Measurements from ENCODE around the gene PRRC1.
A peak's percentile ranks its signal among the peaks of the same experiment; 100 is the strongest.

Gene PRRC1

DNA sequence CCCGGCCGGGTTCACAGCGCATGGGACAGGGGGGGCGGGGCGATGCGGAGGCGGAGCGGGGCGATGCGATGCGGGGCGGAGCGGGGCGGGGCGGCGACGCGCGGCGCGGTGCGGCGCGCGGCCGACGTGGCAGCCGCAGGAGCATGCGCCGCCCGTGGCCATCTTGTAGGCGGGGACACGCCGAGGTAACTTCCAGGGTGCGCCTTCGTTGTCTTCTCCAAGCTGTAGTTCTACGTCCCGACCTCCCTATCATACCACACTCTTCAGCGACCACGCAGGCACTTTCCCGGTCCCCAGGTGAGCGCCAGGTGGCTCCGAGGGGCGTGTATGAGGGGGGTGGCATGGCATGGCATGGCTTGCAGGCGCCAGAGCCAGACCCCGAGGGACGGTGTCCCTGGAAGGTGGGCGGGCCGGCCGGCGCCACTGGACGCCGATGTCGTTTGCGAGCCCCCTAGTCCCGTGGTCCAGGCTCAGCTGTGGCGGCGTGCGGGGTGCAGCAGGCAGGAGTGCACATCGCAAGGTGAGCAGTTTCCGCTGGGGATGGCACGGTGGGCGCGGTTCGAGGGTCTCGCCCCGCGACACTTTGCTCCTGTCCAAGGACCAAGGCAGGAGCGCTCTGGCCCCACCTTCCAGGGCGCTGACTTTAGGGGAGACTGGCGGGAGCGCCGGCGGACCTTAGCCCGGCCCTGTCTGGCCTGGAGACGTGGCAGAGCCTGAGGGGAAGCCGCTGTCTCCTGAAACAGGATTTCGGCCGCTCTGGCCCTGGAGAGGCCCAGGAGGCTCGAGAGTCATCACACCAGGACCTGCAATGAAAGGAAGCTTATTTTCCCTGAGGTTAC is at the start of gene PRRC1:
Gene PRRC1 (plus strand): TSS at position 161 of the 839 bp plus-strand sequence. CDS start 5,840 bp downstream, outside the sequence.
- H3K4me1 ChIP-seq (ENCODE audit: control insufficient read depth, insufficient read depth, low read length), result peaks cover 9% of the 10 kb centered on the region
- peaks cover 22% of the 10 kb centered on the region for H3K36me3 ChIP-seq (ENCODE audit: control insufficient read depth, insufficient read depth, low read length)
- H3K27ac ChIP-seq (ENCODE audit: low read depth, low read length), result peak within 1 kb of the TSS; percentile 94
- H3K9me3 ChIP-seq (ENCODE audit: control insufficient read depth, insufficient read depth, low read length), result peaks cover 7% of the 10 kb centered on the region
- H3K4me3 ChIP-seq (ENCODE audit: low read depth, low read length), result peak within 1 kb of the TSS; percentile 99
- H3K9ac ChIP-seq (ENCODE audit: low read depth, low read length), result peak within 1 kb of the TSS; percentile 94
- H3K27me3 ChIP-seq (ENCODE audit: control insufficient read depth, insufficient read depth, low read length), result no peaks in the 10 kb centered on the region

DNA sequence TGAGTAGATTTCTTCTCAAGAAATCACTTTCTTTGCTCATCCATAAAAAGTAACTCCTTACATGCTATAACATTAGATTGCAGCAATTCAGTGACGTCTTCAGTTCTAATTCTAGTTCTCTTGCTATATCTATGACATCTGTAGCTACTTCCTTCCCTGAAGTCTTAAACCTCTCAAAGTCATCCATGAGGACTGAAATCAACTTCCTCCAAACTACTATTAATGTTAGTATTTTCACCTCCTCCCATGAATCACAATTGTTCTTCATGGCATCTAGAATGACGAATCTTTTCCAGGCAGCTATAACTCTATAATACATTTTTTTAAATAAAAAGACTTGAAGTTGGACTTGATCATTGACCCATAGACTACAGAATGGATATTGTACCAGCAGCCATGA is 46.2 kb upstream of the PRRC1 start:
- Histone ChIP-seq H3K27me3 (ENCODE audit: control insufficient read depth, insufficient read depth, low read length) (no peaks in the 10 kb centered on the region), H3K9ac (ENCODE audit: low read depth, low read length) (no peak overlapping the region)

DNA sequence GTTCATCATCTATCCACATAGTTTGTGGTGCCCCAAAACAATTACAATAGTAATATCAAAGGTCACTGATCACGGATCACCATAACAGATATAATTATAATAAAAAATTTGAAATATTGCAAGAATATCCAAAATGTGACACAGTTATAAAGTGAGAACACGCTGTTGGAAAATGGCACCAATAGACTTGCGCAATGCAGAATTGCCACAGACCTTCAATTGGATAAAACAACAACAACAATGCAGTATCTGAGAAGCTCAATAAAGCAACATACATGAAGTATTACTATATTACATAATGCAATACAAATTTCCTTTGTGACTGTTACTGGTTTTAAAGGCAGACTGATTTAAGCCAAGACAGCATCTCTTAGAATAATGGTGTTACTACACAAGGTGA is 44.7 kb upstream of the PRRC1 start:
- H3K9ac ChIP-seq (ENCODE audit: low read depth, low read length), result no peak overlapping the region
- H3K27me3 ChIP-seq (ENCODE audit: control insufficient read depth, insufficient read depth, low read length), result no peaks in the 10 kb centered on the region
- no peak overlapping the region for H3K4me3 ChIP-seq (ENCODE audit: low read depth, low read length)
- H3K36me3 ChIP-seq (ENCODE audit: control insufficient read depth, insufficient read depth, low read length), result no peaks in the 10 kb centered on the region
- peaks cover 6% of the 10 kb centered on the region; the same call in 1 of the 2 replicates for H3K4me1 ChIP-seq (ENCODE audit: control insufficient read depth, insufficient read depth, low read length)
- H3K9me3 ChIP-seq (ENCODE audit: control insufficient read depth, insufficient read depth, low read length), result no peaks in the 10 kb centered on the region
- no peak overlapping the region for H3K27ac ChIP-seq (ENCODE audit: low read depth, low read length)

More for the DNA sequence above, 46.2 kb upstream of the PRRC1 start:
- Histone ChIP-seq H3K27ac (ENCODE audit: low read depth, low read length) (no peak overlapping the region), H3K4me1 (ENCODE audit: control insufficient read depth, insufficient read depth, low read length) (peaks cover 6% of the 10 kb centered on the region; the same call in 1 of the 2 replicates), H3K4me3 (ENCODE audit: low read depth, low read length) (no peak overlapping the region), H3K9me3 (ENCODE audit: control insufficient read depth, insufficient read depth, low read length) (no peaks in the 10 kb centered on the region), H3K36me3 (ENCODE audit: control insufficient read depth, insufficient read depth, low read length) (no peaks in the 10 kb centered on the region)

DNA sequence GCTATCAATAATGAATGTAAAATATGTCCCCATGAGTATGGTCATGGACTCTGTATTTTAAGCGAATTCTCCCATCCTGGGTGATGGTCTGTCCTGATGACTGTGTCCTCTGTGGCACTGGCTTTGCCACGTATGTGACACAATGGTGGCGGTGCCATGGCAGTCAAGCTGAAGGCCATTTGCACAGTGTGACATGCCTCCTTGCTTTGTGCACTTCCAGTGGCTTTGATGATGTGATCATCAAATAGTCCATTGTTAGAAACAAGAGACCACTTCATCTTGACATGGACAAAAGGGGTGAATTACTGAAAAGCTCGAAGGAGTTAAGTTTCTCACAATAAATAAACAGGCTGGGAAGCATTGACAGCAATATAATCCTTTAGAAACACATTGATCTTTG is 31.0 kb upstream of the PRRC1 start:
- no peak overlapping the region for H3K4me3 ChIP-seq (ENCODE audit: low read depth, low read length)
- peaks cover 9% of the 10 kb centered on the region; the same call in 1 of the 2 replicates for H3K9me3 ChIP-seq (ENCODE audit: control insufficient read depth, insufficient read depth, low read length)
- H3K9ac ChIP-seq (ENCODE audit: low read depth, low read length), result no peak overlapping the region
- H3K4me1 ChIP-seq (ENCODE audit: control insufficient read depth, insufficient read depth, low read length), result no peaks in the 10 kb centered on the region
- H3K27me3 ChIP-seq (ENCODE audit: control insufficient read depth, insufficient read depth, low read length), result no peaks in the 10 kb centered on the region
- H3K36me3 ChIP-seq (ENCODE audit: control insufficient read depth, insufficient read depth, low read length), result no peaks in the 10 kb centered on the region
- no peak overlapping the region for H3K27ac ChIP-seq (ENCODE audit: low read depth, low read length)

DNA sequence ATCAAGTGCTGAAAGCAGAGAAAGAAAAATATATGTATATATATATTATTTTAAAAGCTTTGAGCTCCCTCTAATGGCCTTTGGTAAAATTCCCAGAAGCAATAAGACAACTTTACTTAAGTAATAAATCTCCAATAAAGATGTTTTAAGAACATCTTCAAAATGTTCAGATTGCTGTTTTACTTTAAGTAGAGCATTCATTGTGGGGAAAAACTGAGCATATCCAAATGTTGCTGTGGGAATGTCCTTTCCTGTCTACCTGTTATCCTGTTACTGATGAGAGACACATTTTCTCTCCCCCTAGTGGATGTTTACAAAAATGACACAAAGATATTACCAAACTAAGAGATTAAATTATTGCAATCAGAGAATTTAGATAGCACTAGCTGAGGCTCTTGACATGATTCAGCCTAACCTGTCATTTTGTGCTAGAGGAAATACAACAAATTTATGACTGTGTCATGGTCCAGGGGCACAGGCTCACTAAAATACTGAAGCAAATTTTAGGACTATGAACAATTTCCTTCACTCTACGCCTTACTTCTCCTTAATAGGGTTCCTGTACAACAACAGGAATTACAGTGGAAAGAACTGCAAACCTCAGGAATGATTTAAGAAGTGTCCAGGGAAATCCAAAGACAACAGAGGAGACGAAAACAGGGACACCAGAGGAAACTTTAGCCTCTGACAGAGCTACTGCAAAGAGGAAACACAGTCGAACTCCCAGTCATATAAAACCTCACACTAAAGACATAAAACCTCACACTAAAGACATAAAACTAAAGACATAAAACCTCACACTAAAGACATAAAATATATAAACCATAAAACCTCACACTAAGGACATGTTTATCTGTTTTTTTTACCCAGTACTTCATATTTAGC is 24.3 kb upstream of the PRRC1 start:
- peaks cover 9% of the 10 kb centered on the region; the same call in 1 of the 2 replicates for H3K9me3 ChIP-seq (ENCODE audit: control insufficient read depth, insufficient read depth, low read length)
- H3K36me3 ChIP-seq (ENCODE audit: control insufficient read depth, insufficient read depth, low read length), result no peaks in the 10 kb centered on the region
- no peak overlapping the region for H3K27ac ChIP-seq (ENCODE audit: low read depth, low read length)
- no peaks in the 10 kb centered on the region; the same call in 1 of the 2 replicates for H3K27me3 ChIP-seq (ENCODE audit: control insufficient read depth, insufficient read depth, low read length)
- H3K4me1 ChIP-seq (ENCODE audit: control insufficient read depth, insufficient read depth, low read length), result no peaks in the 10 kb centered on the region
- no peak overlapping the region for H3K4me3 ChIP-seq (ENCODE audit: low read depth, low read length)
- H3K9ac ChIP-seq (ENCODE audit: low read depth, low read length), result no peak overlapping the region

DNA sequence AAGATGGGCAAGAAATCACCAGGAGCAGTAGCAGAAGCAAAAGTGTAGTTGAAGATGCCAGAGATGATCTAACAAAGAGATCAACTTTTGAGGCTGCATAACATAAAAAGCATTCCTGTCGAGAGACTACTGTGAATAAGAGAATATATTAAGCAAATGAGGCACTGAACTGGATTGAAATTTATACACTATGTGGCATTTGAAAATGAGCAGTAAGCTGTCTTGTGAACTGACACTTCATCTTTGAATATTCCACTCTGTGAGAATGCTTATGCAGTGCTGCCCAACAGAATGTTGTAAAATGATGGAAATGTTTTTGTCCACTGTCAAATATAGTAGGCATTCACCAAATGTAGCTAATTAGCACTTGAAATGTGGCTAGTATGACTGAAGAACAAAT is 18.9 kb upstream of the PRRC1 start:
- no peak overlapping the region for H3K4me3 ChIP-seq (ENCODE audit: low read depth, low read length)
- H3K9ac ChIP-seq (ENCODE audit: low read depth, low read length), result no peak overlapping the region
- no peaks in the 10 kb centered on the region for H3K9me3 ChIP-seq (ENCODE audit: control insufficient read depth, insufficient read depth, low read length)
- no peaks in the 10 kb centered on the region for H3K36me3 ChIP-seq (ENCODE audit: control insufficient read depth, insufficient read depth, low read length)
- H3K27ac ChIP-seq (ENCODE audit: low read depth, low read length), result no peak overlapping the region
- no peaks in the 10 kb centered on the region; the same call in 1 of the 2 replicates for H3K27me3 ChIP-seq (ENCODE audit: control insufficient read depth, insufficient read depth, low read length)
- no peaks in the 10 kb centered on the region for H3K4me1 ChIP-seq (ENCODE audit: control insufficient read depth, insufficient read depth, low read length)

DNA sequence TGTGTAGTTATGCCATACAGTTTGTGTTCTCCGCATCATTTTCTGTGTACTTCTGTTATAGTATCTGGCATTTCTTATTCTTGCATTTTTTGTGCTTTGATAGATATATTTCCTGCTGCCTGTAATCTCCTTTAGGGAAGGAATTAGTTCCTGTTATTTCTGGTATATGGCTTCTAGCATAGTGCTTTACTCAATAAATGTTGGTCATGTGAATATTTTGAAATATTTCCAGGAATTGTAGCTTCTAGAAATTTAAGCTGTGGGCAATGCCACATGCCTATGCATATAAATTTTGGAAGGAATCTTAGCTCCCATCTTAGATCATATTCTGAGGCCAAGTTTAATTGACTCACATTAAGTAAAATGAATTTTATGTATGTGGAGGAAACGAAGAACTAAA is 11.5 kb upstream of the PRRC1 start:
- H3K4me1 ChIP-seq (ENCODE audit: control insufficient read depth, insufficient read depth, low read length), result no peaks in the 10 kb centered on the region; the same call in 1 of the 2 replicates
- H3K9ac ChIP-seq (ENCODE audit: low read depth, low read length), result no peak overlapping the region
- H3K36me3 ChIP-seq (ENCODE audit: control insufficient read depth, insufficient read depth, low read length), result no peaks in the 10 kb centered on the region
- no peak overlapping the region for H3K4me3 ChIP-seq (ENCODE audit: low read depth, low read length)
- no peaks in the 10 kb centered on the region for H3K9me3 ChIP-seq (ENCODE audit: control insufficient read depth, insufficient read depth, low read length)
- no peaks in the 10 kb centered on the region for H3K27me3 ChIP-seq (ENCODE audit: control insufficient read depth, insufficient read depth, low read length)
- no peak overlapping the region for H3K27ac ChIP-seq (ENCODE audit: low read depth, low read length)

DNA sequence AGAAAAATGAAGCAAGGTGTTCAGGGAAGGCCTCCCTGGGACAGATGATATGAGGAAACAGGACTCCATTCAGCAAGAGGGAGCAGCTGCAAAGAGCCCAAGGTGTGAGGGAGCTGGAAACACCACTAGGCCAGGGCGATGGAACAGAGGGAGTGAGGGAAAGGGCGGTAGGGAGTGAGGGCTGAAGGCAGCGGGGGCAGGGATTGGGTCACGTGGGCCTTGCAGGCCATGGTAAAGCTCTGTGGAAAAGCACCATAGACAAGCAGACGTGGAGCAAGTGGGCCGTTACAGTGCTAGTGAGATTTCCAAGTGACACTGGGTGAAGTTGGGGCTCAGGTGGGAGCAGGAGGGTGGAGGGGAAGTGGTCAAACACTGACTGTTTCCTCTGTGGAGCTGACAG is 10.8 kb upstream of the PRRC1 start:
- Histone ChIP-seq H3K9me3 (ENCODE audit: control insufficient read depth, insufficient read depth, low read length) (no peaks in the 10 kb centered on the region), H3K27ac (ENCODE audit: low read depth, low read length) (no peak overlapping the region), H3K4me1 (ENCODE audit: control insufficient read depth, insufficient read depth, low read length) (no peaks in the 10 kb centered on the region; the same call in 1 of the 2 replicates), H3K4me3 (ENCODE audit: low read depth, low read length) (no peak overlapping the region), H3K9ac (ENCODE audit: low read depth, low read length) (no peak overlapping the region), H3K27me3 (ENCODE audit: control insufficient read depth, insufficient read depth, low read length) (no peaks in the 10 kb centered on the region), H3K36me3 (ENCODE audit: control insufficient read depth, insufficient read depth, low read length) (no peaks in the 10 kb centered on the region)

DNA sequence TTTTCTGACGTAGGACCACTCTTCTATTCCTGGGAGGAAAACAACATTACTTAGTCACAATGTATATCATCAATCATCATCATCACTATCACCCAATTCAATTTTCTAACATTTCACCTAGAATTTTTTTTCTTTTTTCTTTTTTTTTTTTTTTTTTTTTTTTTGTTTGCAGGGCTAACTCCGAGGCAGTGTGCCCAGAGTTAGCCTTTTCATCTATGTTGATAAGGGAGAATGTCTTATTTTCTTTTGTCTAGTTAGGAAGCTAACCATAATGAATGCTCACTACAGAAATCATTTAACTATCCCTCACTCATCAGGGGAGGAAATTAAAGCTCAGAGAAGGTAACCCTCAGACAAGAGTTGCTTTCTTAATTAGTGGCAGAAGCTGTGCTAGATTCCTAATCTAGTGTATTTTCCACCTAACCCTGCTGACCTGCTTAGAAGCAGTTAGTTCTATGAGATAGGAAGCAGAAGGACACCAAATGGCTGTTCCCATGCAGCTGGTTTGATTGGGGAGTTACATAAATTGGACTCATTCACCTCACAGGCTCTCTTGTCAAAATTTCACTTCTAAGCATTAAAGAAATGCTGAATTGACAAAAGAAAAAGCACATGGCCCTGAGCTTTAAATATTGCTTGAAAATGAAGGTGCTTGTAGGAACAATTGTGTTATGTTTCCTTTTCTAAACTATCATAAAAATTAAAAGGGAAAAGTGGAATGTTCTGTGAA is 8.6 kb upstream of the PRRC1 start:
- H3K27me3 ChIP-seq (ENCODE audit: control insufficient read depth, insufficient read depth, low read length), result no peaks in the 10 kb centered on the region
- no peak overlapping the region for H3K4me3 ChIP-seq (ENCODE audit: low read depth, low read length)
- H3K9ac ChIP-seq (ENCODE audit: low read depth, low read length), result no peak overlapping the region

DNA sequence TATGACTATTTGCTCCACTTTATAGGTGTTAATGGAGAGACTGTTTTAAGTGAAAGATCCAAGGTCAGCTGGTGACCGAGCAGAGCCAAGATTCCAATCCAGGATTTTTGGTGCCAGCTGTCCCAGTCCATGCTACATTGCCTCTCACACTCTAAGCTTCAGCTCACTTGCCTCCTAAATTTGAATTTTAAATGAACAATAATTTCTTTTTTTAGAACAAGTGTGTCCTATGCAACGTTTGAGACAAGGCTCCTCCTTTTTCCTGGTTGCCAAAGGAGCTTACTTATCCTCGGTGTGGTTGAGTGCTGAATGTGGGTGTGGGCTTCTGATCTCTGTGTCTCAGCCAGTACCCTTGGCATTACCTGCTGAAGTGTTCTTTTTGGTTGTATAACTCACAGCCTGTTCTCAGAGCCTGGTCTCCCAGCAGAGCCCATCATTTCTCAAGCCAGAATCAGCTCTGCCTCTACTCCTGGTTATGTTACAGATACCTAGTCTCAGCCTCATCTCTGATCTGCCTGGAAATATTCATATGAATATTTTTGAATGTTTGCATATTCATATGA is 4.0 kb upstream of the PRRC1 start:
- Histone ChIP-seq H3K27me3 (ENCODE audit: control insufficient read depth, insufficient read depth, low read length) (no peaks in the 10 kb centered on the region), H3K9ac (ENCODE audit: low read depth, low read length) (no peak overlapping the region), H3K36me3 (ENCODE audit: control insufficient read depth, insufficient read depth, low read length) (no peaks in the 10 kb centered on the region), H3K4me1 (ENCODE audit: control insufficient read depth, insufficient read depth, low read length) (peaks cover under 1% of the 10 kb centered on the region; the same call in 1 of the 2 replicates), H3K4me3 (ENCODE audit: low read depth, low read length) (no peak overlapping the region), H3K27ac (ENCODE audit: low read depth, low read length) (no peak overlapping the region), H3K9me3 (ENCODE audit: control insufficient read depth, insufficient read depth, low read length) (no peaks in the 10 kb centered on the region)

More for the DNA sequence above, 8.6 kb upstream of the PRRC1 start:
- H3K27ac ChIP-seq (ENCODE audit: low read depth, low read length), result no peak overlapping the region
- H3K4me1 ChIP-seq (ENCODE audit: control insufficient read depth, insufficient read depth, low read length), result no peaks in the 10 kb centered on the region; the same call in 1 of the 2 replicates
- H3K9me3 ChIP-seq (ENCODE audit: control insufficient read depth, insufficient read depth, low read length), result no peaks in the 10 kb centered on the region
- no peaks in the 10 kb centered on the region for H3K36me3 ChIP-seq (ENCODE audit: control insufficient read depth, insufficient read depth, low read length)
